K562 (cell line): ENCODE data around the gene ADPRHL1. TPM values are rescaled to one million over a fixed set of nuclear protein-coding genes. Genes with fewer than 3 reads are reported as not detected.

Source experiments
- ATAC-seq: fragments of 200-7000 bp; cut with Tn5 transposase; 3 replicates; pipeline ENCODE4 v1.9.1; 2020; ENCODE audit warnings: moderate library complexity
- BruUV-seq: library from RNA; stranded (reverse); fragments of 400-500 nt; replicated peaks from 2 replicates; lab custom pipeline; 2021; lab: Mats Ljungman, UMichigan
- CTCF ChIA-PET: fragments of 300-600 bp; formaldehyde crosslinking; extraction: SDS; loops from one replicate; lab custom pipeline; 2021; ENCODE audit warnings: low intra/inter-chr PET ratio; lab: Yijun Ruan, JAX
- POLR2A ChIA-PET: fragments of 300-600, 350-650 bp; sonication (Branson Sonifier 250); formaldehyde crosslinking; extraction: SDS; loops from one replicate; lab custom pipeline; 2021; ENCODE audit warnings: antibody characterized with exemption, inconsistent platforms; lab: Yijun Ruan, JAX
- DNase-seq, 4 experiments: peaks; one replicate each; pipeline versions ENCODE4 v3.0.0 to v3.0.0-alpha.2; 2011 to 2018; ENCODE audit warnings: low spot score in 3 of 4, mixed read lengths in 3 of 4; ENCODE audit errors: extremely low read depth in 1 of 4
- FAIRE-seq: peaks from 2 replicates; lab custom pipeline; 2011; peaks lifted over from hg19 to GRCh38; lab: Jason Lieb, UNC
- H2AFZ ChIP-seq: 2 replicates; pipeline ENCODE4 v1.6.0; 2011; ENCODE audit warnings: low read depth, low read length, control low read depth, inconsistent platforms
- H3K27ac ChIP-seq: fragments of 200-600 bp; 3 replicates; pipeline ENCODE4 v1.8.0; 2011; ENCODE audit warnings: low read depth, mild to moderate bottlenecking, control low read depth, inconsistent platforms, low read length, moderate library complexity, mixed read lengths; ENCODE audit errors: extremely low read depth
- H3K27me3 ChIP-seq, 2 experiments: fragments of 300-600 bp in 1 of 2; 2 replicates in 1 of 2; 3 replicates in 1 of 2; pipeline versions ENCODE4 v1.6.0 to v1.8.0; 2011; ENCODE audit warnings: inconsistent platforms in 2 of 2, low read length in 2 of 2, mild to moderate bottlenecking in 1 of 2, mixed read lengths in 1 of 2, moderate library complexity in 1 of 2; ENCODE audit not compliant: control insufficient read depth in 2 of 2, insufficient read depth in 2 of 2
- H3K36me3 ChIP-seq: fragments of 300-600 bp; 3 replicates; pipeline ENCODE4 v1.8.0; 2011; ENCODE audit warnings: mild to moderate bottlenecking, low read length, inconsistent platforms; ENCODE audit not compliant: control insufficient read depth, insufficient read depth
- H3K4me1 ChIP-seq, 2 experiments: fragments of 200-600 bp in 1 of 2; replicated peaks in 1 of 2; 2 replicates in 1 of 2; 3 replicates in 1 of 2; pipeline versions ENCODE4 v1.5.1 to v1.8.0; 2011; ENCODE audit warnings: inconsistent platforms in 2 of 2, low read length in 2 of 2, mild to moderate bottlenecking in 1 of 2, mixed read lengths in 1 of 2, moderate library complexity in 1 of 2; ENCODE audit not compliant: control insufficient read depth in 2 of 2, insufficient read depth in 2 of 2
- H3K4me2 ChIP-seq: 2 replicates; pipeline ENCODE4 v1.6.1; 2011; ENCODE audit warnings: low read length, control low read depth, inconsistent platforms, mixed read lengths; ENCODE audit not compliant: insufficient read depth
- H3K4me3 ChIP-seq: fragments of 200-600 bp; sonication (generic), shearing (Covaris generic); 2 replicates; pipeline ENCODE4 v1.5.1; 2016; ENCODE audit warnings: control low read depth, inconsistent platforms
- H3K79me2 ChIP-seq: fragments of 200-600 bp; 3 replicates; pipeline ENCODE4 v1.8.0; 2011; ENCODE audit warnings: low read length, inconsistent platforms; ENCODE audit not compliant: control insufficient read depth, insufficient read depth
- H3K9ac ChIP-seq, 2 experiments: 2 replicates each; pipeline versions ENCODE4 v1.6.0 to v1.6.1; 2011; ENCODE audit warnings: low read depth in 2 of 2, low read length in 2 of 2, control low read depth in 1 of 2, inconsistent platforms in 1 of 2, mild to moderate bottlenecking in 1 of 2, mixed read lengths in 1 of 2; ENCODE audit not compliant: insufficient read depth in 1 of 2
- H3K9me1 ChIP-seq: one replicate; pipeline ENCODE4 v1.6.0; 2011; ENCODE audit warnings: inconsistent platforms, mild to moderate bottlenecking, low read length, moderate library complexity; ENCODE audit not compliant: control insufficient read depth, insufficient read depth
- H3K9me3 ChIP-seq: replicated peaks from 2 replicates; pipeline ENCODE4 v1.5.1; 2011; ENCODE audit warnings: low read depth, low read length, inconsistent platforms; ENCODE audit not compliant: control insufficient read depth, insufficient read depth
- H4K20me1 ChIP-seq: replicated peaks from 2 replicates; pipeline ENCODE4 v1.6.1; 2011; ENCODE audit warnings: low read length, inconsistent platforms, mixed read lengths; ENCODE audit not compliant: control insufficient read depth, insufficient read depth
- CBX3 ChIP-seq, 2 experiments: IDR thresholded peaks; 1 replicate in 1 of 2; 2 replicates in 1 of 2; pipeline ENCODE4 v1.6.1; 2012; ENCODE audit warnings: inconsistent platforms in 2 of 2, low read length in 2 of 2, borderline replicate concordance in 1 of 2, control low read depth in 1 of 2
- ERF ChIP-seq: fragments of 450-650 bp; formaldehyde crosslinking; IDR thresholded peaks from 2 replicates; pipeline ENCODE4 v1.4.0; 2020; ENCODE audit warnings: mild to moderate bottlenecking, mixed read lengths
- KAT2B ChIP-seq: IDR thresholded peaks from one replicate; pipeline ENCODE4 v1.6.1; 2012; ENCODE audit warnings: low read depth, mild to moderate bottlenecking, control low read depth, inconsistent platforms, low read length, moderate library complexity
- SRF ChIP-seq, 2 experiments: fragments of 250-450, 450-650 bp in 1 of 2; sonication (Bioruptor Pico) in 1 of 2; sonication (generic) in 1 of 2; formaldehyde crosslinking; IDR thresholded peaks; 2 replicates each; pipeline versions ENCODE4 v1.5.0 to v1.5.1; 2020 to 2022; ENCODE audit warnings: mild to moderate bottlenecking in 1 of 2, missing genetic modification reagents in 1 of 2
- XRCC5 ChIP-seq: fragments of 200-400 bp; formaldehyde crosslinking; IDR thresholded peaks from 2 replicates; pipeline ENCODE4 v1.6.1; 2017; ENCODE audit warnings: low read depth, mild to moderate bottlenecking, low read length
- YBX1 ChIP-seq: fragments of 450-650 bp; IDR thresholded peaks from 2 replicates; pipeline ENCODE4 v1.7.1; 2016; ENCODE audit warnings: mild to moderate bottlenecking
- ZNF224 ChIP-seq: sonication (generic); formaldehyde crosslinking; IDR thresholded peaks from 2 replicates; pipeline ENCODE4 v1.8.0; 2022; ENCODE audit warnings: mild to moderate bottlenecking, missing genetic modification reagents
- WGBS: fragments of 100-300 bp; shearing (Covaris generic); methylation state at CpG from one replicate; pipeline ENCODE4 v1.1.6; 2016; ENCODE audit warnings: low coverage, mixed read lengths; ENCODE audit not compliant: insufficient coverage; ENCODE audit errors: missing lambda C conversion rate; 5-methylcytosine and 5-hydroxymethylcytosine counted together
- in situ Hi-C: fragments of 300-500 bp; cut with MboI; formaldehyde crosslinking; loops from 4 replicates; pipeline ENCODE4 v1.15.0; 2018; ENCODE audit warnings: inconsistent platforms, mixed read lengths
- intact Hi-C: fragments of 100-400 bp; cut with micrococcal nuclease; formaldehyde crosslinking; loops from 2 replicates; pipeline ENCODE4 v1.14.2; 2022
- polyA plus RNA-seq, 8 experiments: library from polyadenylated mRNA; depleted of rRNA in 4 of 8; stranded (reverse) in 5 of 8; unstranded in 3 of 8; fragments of >200 nt; fragmentation: Nextera tagmentation in 2 of 8; fragmentation: Illumina TruSeq in 1 of 8; extraction: Ambion mirVana in 2 of 8; extraction: Trizol in 1 of 8; gene quantifications; 2 replicates each; pipeline versions ENCODE4 v1.2.1 to v1.2.3, GENCODE V29; 2011 to 2014; ENCODE audit warnings: inconsistent platforms in 1 of 8, missing spikeins in 1 of 8
- total RNA-seq, 7 experiments: library from RNA; depleted of rRNA in 6 of 7; stranded (reverse); fragments of >200 nt in 6 of 7; fragmentation: Illumina TruSeq in 2 of 7; extraction: Trizol in 2 of 7; gene quantifications; 2 replicates each; pipeline versions ENCODE4 v1.2.1 to v1.2.3, GENCODE V29; 2011 to 2021; ENCODE audit warnings: low replicate concordance in 1 of 7
- TF ChIP-seq, protein P1 (sequence below): fragments of 200-600 bp; sonication (generic); IDR thresholded peaks from one replicate; pipeline ENCODE4 v1.6.1; 2012; ENCODE audit warnings: mild to moderate bottlenecking, low read depth, low read length, inconsistent platforms
- TF ChIP-seq, protein P2 (sequence below): IDR thresholded peaks from 2 replicates; pipeline ENCODE4 v1.6.1; 2016; ENCODE audit warnings: missing genetic modification characterization, missing compliant biosample characterization

The ADPRHL1 gene
- total and polyA plus RNA-seq, 9 of the 15 experiments (the other 6 are each of a cell fraction or from before 2014, with no cell fraction given) = 0.06 to 0.76 (median 0.37) TPM; not detected in 1

DNA sequence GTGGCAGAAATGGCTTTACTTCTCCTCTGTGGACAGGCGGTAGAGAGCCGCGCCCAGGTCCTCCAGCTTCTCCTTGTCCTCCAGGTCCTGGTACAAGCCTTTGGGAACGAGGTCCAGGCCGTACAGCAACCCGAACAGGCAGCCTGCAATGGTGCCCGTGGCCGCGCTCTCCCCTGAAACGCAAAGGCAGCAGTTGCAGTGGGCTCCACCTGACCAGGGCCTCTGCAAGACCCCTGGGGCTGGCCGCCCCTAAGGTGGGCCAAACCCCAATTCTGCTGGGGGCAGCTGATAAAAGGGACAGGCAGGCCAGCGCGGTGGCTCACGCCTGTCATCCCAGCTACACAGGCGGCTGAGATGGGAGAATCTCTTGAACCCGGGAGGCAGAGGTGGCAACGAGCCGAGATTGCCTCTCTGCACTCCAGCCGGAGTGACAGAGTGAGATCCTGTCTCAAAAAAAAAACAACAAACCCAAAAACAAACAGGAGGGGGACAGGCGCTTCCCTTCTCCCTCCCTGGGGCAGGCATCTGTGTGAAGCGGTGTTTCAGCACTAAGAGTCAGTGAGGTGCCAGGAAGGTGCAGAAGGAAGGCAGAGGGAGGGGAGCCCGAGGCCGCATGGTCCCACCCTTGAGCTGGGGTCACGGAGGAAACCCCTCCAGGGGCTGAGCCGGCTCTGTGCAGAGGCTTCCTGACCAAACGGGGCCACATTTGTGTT is 30.3 kb downstream of the ADPRHL1 start:
- no peak for FAIRE-seq
- ChIA-PET POLR2A (no interaction called here), CTCF (no interaction called here)
- Histone ChIP-seq H3K4me2 (no peak overlapping the region), H2AFZ (no peak overlapping the region), H3K27me3 (peaks cover 3 to 43% of the 10 kb centered on the region in 2 experiments; a peak in 4 of 5 replicates), H3K9ac (no peak overlapping the region; a peak in 1 of 4 replicates), H3K27ac (no peak overlapping the region), H4K20me1 (no peaks in the 10 kb centered on the region), H3K4me3 (no peak overlapping the region), H3K9me3 (no peaks in the 10 kb centered on the region), H3K4me1 (peaks cover 7 to 26% of the 10 kb centered on the region in 2 experiments; a peak in 3 of 5 replicates), H3K36me3 (no peaks in the 10 kb centered on the region), H3K79me2 (no peaks in the 10 kb centered on the region), H3K9me1 (no peaks in the 10 kb centered on the region)
- WGBS = 15% methylated on average over 19 of the region's 26 CpGs
- no TSS peak for BruUV-seq
- intact Hi-C loops (no loop called here), in situ Hi-C loops (no loop called here)
- ATAC-seq = no peak
- DNase-seq = no peak
- TF ChIP-seq KAT2B (no peak), CBX3 (IDR thresholded peaks at IDR 0.05; ENCODE audit: borderline replicate concordance in 1 of 2, low read length in 2 of 2) (no peak), SRF (CRISPR knock-in tag; IDR thresholded peaks at IDR 0.05) (no peak), ERF (no peak), ZNF224 (CRISPR knock-in tag) (no peak), XRCC5 (no peak), YBX1 (no peak)
- TF ChIP-seq, protein P1, sequence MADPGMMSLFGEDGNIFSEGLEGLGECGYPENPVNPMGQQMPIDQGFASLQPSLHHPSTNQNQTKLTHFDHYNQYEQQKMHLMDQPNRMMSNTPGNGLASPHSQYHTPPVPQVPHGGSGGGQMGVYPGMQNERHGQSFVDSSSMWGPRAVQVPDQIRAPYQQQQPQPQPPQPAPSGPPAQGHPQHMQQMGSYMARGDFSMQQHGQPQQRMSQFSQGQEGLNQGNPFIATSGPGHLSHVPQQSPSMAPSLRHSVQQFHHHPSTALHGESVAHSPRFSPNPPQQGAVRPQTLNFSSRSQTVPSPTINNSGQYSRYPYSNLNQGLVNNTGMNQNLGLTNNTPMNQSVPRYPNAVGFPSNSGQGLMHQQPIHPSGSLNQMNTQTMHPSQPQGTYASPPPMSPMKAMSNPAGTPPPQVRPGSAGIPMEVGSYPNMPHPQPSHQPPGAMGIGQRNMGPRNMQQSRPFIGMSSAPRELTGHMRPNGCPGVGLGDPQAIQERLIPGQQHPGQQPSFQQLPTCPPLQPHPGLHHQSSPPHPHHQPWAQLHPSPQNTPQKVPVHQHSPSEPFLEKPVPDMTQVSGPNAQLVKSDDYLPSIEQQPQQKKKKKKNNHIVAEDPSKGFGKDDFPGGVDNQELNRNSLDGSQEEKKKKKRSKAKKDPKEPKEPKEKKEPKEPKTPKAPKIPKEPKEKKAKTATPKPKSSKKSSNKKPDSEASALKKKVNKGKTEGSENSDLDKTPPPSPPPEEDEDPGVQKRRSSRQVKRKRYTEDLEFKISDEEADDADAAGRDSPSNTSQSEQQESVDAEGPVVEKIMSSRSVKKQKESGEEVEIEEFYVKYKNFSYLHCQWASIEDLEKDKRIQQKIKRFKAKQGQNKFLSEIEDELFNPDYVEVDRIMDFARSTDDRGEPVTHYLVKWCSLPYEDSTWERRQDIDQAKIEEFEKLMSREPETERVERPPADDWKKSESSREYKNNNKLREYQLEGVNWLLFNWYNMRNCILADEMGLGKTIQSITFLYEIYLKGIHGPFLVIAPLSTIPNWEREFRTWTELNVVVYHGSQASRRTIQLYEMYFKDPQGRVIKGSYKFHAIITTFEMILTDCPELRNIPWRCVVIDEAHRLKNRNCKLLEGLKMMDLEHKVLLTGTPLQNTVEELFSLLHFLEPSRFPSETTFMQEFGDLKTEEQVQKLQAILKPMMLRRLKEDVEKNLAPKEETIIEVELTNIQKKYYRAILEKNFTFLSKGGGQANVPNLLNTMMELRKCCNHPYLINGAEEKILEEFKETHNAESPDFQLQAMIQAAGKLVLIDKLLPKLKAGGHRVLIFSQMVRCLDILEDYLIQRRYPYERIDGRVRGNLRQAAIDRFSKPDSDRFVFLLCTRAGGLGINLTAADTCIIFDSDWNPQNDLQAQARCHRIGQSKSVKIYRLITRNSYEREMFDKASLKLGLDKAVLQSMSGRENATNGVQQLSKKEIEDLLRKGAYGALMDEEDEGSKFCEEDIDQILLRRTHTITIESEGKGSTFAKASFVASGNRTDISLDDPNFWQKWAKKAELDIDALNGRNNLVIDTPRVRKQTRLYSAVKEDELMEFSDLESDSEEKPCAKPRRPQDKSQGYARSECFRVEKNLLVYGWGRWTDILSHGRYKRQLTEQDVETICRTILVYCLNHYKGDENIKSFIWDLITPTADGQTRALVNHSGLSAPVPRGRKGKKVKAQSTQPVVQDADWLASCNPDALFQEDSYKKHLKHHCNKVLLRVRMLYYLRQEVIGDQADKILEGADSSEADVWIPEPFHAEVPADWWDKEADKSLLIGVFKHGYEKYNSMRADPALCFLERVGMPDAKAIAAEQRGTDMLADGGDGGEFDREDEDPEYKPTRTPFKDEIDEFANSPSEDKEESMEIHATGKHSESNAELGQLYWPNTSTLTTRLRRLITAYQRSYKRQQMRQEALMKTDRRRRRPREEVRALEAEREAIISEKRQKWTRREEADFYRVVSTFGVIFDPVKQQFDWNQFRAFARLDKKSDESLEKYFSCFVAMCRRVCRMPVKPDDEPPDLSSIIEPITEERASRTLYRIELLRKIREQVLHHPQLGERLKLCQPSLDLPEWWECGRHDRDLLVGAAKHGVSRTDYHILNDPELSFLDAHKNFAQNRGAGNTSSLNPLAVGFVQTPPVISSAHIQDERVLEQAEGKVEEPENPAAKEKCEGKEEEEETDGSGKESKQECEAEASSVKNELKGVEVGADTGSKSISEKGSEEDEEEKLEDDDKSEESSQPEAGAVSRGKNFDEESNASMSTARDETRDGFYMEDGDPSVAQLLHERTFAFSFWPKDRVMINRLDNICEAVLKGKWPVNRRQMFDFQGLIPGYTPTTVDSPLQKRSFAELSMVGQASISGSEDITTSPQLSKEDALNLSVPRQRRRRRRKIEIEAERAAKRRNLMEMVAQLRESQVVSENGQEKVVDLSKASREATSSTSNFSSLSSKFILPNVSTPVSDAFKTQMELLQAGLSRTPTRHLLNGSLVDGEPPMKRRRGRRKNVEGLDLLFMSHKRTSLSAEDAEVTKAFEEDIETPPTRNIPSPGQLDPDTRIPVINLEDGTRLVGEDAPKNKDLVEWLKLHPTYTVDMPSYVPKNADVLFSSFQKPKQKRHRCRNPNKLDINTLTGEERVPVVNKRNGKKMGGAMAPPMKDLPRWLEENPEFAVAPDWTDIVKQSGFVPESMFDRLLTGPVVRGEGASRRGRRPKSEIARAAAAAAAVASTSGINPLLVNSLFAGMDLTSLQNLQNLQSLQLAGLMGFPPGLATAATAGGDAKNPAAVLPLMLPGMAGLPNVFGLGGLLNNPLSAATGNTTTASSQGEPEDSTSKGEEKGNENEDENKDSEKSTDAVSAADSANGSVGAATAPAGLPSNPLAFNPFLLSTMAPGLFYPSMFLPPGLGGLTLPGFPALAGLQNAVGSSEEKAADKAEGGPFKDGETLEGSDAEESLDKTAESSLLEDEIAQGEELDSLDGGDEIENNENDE = no peak
- TF ChIP-seq, protein P2, sequence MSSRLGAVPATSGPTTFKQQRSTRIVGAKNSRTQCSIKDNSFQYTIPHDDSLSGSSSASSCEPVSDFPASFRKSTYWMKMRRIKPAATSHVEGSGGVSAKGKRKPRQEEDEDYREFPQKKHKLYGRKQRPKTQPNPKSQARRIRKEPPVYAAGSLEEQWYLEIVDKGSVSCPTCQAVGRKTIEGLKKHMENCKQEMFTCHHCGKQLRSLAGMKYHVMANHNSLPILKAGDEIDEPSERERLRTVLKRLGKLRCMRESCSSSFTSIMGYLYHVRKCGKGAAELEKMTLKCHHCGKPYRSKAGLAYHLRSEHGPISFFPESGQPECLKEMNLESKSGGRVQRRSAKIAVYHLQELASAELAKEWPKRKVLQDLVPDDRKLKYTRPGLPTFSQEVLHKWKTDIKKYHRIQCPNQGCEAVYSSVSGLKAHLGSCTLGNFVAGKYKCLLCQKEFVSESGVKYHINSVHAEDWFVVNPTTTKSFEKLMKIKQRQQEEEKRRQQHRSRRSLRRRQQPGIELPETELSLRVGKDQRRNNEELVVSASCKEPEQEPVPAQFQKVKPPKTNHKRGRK = no peak
